ENCODE results near the gene ATP1A1. TPM values are rescaled to one million over a fixed set of nuclear protein-coding genes. Genes with fewer than 3 reads are reported as not detected.

Gene ATP1A1
- total and polyA plus RNA-seq, 9 donors = 106 to 388 (median 196) TPM

DNA sequence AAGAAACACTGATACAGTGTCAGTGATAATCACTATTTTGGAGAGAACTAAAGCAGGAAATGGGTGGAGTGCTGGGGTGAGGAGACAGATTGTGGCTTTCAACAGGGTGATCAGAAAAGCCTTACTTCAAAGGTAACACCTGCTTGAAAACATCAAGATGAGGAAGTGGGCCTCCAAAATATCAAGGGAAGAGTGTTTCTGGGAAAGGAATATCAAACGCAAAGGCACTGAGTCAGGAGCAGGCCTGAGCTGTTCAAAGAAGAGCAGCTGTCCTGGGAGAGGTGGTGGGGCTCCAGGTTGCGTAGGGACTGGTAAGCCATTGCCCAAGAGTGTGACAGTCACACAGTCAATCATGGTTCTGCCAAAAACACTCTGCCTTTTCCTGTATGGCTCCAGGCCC, 47.1 kb upstream of the ATP1A1 start:
- intact Hi-C loops (cut with DNase I) = no loop called here
- TF ChIP-seq EP300 (IDR thresholded peaks at IDR 0.05) (no peak), CTCF (IDR thresholded peaks at IDR 0.05) (no peak), POLR2A (IDR thresholded peaks at IDR 0.05) (no peak)
- no peak overlapping the region for H3K27ac ChIP-seq
- H3K4me3 ChIP-seq = no peak overlapping the region
- no peaks in the 10 kb centered on the region for H3K9me3 ChIP-seq
- no peaks in the 10 kb centered on the region for H3K4me1 ChIP-seq (ENCODE audit: insufficient read depth)
- H3K27me3 ChIP-seq = no peaks in the 10 kb centered on the region
- DNase-seq = no peak
- H3K36me3 ChIP-seq = no peaks in the 10 kb centered on the region
- 85 to 96% (median 93%) methylated on average over 2 of the region's 2 CpGs for WGBS, 3 donors

DNA sequence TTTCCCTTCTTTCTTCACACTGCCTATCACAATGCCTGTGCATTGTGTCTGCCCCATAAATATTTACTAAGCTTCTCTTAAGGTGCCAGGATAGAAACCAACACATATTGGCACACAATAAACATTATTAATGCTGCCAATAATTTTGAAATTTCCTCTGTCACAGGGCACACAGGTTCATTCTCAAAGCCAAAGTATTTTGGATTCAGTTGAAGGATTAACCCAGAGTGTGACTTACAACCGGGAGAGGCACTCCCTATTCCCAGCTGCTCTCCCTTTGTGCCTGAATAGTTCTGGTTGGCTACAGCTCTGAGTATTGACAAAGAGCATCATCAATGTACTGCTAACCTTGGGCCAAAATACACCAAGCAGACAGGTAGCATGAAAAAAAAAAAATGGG, 46.6 kb upstream of the ATP1A1 start:
- H3K27me3 ChIP-seq = no peaks in the 10 kb centered on the region
- no peak for TF ChIP-seq EP300 (IDR thresholded peaks at IDR 0.05)
- no peak for TF ChIP-seq POLR2A (IDR thresholded peaks at IDR 0.05)
- TF ChIP-seq CTCF (IDR thresholded peaks at IDR 0.05) = no peak
- 88 to 96% (median 88%) methylated on average over 1 of the region's 1 CpG for WGBS, 3 donors
- DNase-seq = no peak
- no peak overlapping the region for H3K4me3 ChIP-seq
- intact Hi-C loops (cut with DNase I) = no loop called here
- H3K36me3 ChIP-seq = no peaks in the 10 kb centered on the region
- H3K27ac ChIP-seq = no peak overlapping the region
- H3K9me3 ChIP-seq = no peaks in the 10 kb centered on the region
- no peaks in the 10 kb centered on the region for H3K4me1 ChIP-seq (ENCODE audit: insufficient read depth)

- no peak for DNase-seq
- intact Hi-C loops (cut with DNase I) = no loop called here
- WGBS, 3 donors = 93 to 97% (median 97%) methylated on average over 2 of the region's 2 CpGs
- Histone ChIP-seq H3K4me3 (no peak overlapping the region), H3K36me3 (no peaks in the 10 kb centered on the region), H3K4me1 (ENCODE audit: insufficient read depth) (no peaks in the 10 kb centered on the region), H3K27me3 (no peaks in the 10 kb centered on the region), H3K9me3 (no peaks in the 10 kb centered on the region), H3K27ac (no peak overlapping the region)
- TF ChIP-seq POLR2A (IDR thresholded peaks at IDR 0.05) (no peak), CTCF (IDR thresholded peaks at IDR 0.05) (no peak), EP300 (IDR thresholded peaks at IDR 0.05) (no peak)
Observed at GRCh38 chr1:116328671-116329070, 44.4 kb upstream of the ATP1A1 start.

GRCh38 chr1:116329524-116330341, 43.3 kb upstream of the ATP1A1 start:
- H3K36me3 ChIP-seq = no peaks in the 10 kb centered on the region
- H3K27me3 ChIP-seq = no peaks in the 10 kb centered on the region
- no peak for DNase-seq
- TF ChIP-seq CTCF (IDR thresholded peaks at IDR 0.05) = no peak
- no peak for TF ChIP-seq POLR2A (IDR thresholded peaks at IDR 0.05)
- TF ChIP-seq EP300 (IDR thresholded peaks at IDR 0.05) = no peak
- 34 to 40% (median 34%) methylated on average over 9 of the region's 9 CpGs for WGBS, 3 donors
- intact Hi-C loops (cut with DNase I) = no loop called here
- H3K4me3 ChIP-seq = no peak overlapping the region
- no peaks in the 10 kb centered on the region for H3K4me1 ChIP-seq (ENCODE audit: insufficient read depth)
- no peak overlapping the region for H3K27ac ChIP-seq
- H3K9me3 ChIP-seq = no peaks in the 10 kb centered on the region

Data from ovary (tissue), 9 donors.